Loucy (cell line): Measurements from ENCODE around the gene IFITM10.

Source experiments
- H2AFZ ChIP-seq: fragments of 200-600 bp; sonication (generic); 2 replicates; pipeline ENCODE4 v1.6.0; 2016; ENCODE audit warnings: antibody characterized with exemption, mild to moderate bottlenecking, low read length, moderate library complexity
- H3F3A ChIP-seq: fragments of 200-600 bp; 2 replicates; pipeline ENCODE4 v1.6.0; 2016; ENCODE audit warnings: antibody characterized with exemption, low read depth, mild to moderate bottlenecking
- H3K27me3 ChIP-seq: fragments of 200-600 bp; sonication (generic); 2 replicates; pipeline ENCODE4 v1.6.1; 2014; ENCODE audit warnings: low read length, mild to moderate bottlenecking; ENCODE audit not compliant: insufficient read depth, poor library complexity, severe bottlenecking
- H3K36me3 ChIP-seq: fragments of 200-600 bp; sonication (generic); 2 replicates; pipeline ENCODE4 v1.6.1; 2016; ENCODE audit warnings: low read length; ENCODE audit not compliant: insufficient read depth
- H3K4me1 ChIP-seq: fragments of 200-600 bp; sonication (generic); 2 replicates; pipeline ENCODE4 v1.5.1; 2014; ENCODE audit warnings: low read length, mild to moderate bottlenecking; ENCODE audit not compliant: insufficient read depth, poor library complexity, severe bottlenecking
- H3K4me2 ChIP-seq: fragments of 200-600 bp; sonication (generic); 2 replicates; pipeline ENCODE4 v1.6.0; 2014; ENCODE audit warnings: antibody characterized with exemption, low read length, low read depth, mild to moderate bottlenecking; ENCODE audit not compliant: poor library complexity, severe bottlenecking
- H3K4me3 ChIP-seq: fragments of 200-600 bp; sonication (generic); 2 replicates; pipeline ENCODE4 v1.5.1; 2014; ENCODE audit warnings: low read length, mild to moderate bottlenecking, mixed read lengths; ENCODE audit not compliant: poor library complexity, severe bottlenecking
- H3K79me2 ChIP-seq: fragments of 200-600 bp; sonication (generic); 2 replicates; pipeline ENCODE4 v1.6.1; 2014; ENCODE audit warnings: low read length; ENCODE audit not compliant: insufficient read depth
- H3K9ac ChIP-seq: fragments of 200-600 bp; sonication (generic); 2 replicates; pipeline ENCODE4 v1.6.0; 2014; ENCODE audit warnings: mild to moderate bottlenecking, low read depth, low read length, moderate library complexity; ENCODE audit not compliant: poor library complexity, severe bottlenecking
- H3K9me2 ChIP-seq: fragments of 200-600 bp; sonication (generic); replicated peaks from 2 replicates; pipeline ENCODE4 v1.6.1; 2016; ENCODE audit warnings: low read depth, low read length, mixed read lengths
- H3K9me3 ChIP-seq: fragments of 200-600 bp; sonication (generic); 2 replicates; pipeline ENCODE4 v1.6.1; 2014; ENCODE audit warnings: mild to moderate bottlenecking, antibody characterized with exemption, low read length, low read depth; ENCODE audit not compliant: insufficient read depth
- H4K20me1 ChIP-seq: fragments of 200-600 bp; sonication (generic); 2 replicates; pipeline ENCODE4 v1.6.0; 2014; ENCODE audit warnings: antibody characterized with exemption, low read length, mild to moderate bottlenecking; ENCODE audit not compliant: insufficient read depth, poor library complexity, severe bottlenecking
- EZH2phosphoT487 ChIP-seq: fragments of 200-600 bp; IDR thresholded peaks from 2 replicates; pipeline ENCODE4 v1.6.1; 2018; ENCODE audit warnings: antibody characterized with exemption, mild to moderate bottlenecking, moderate library complexity, borderline replicate concordance
- TF ChIP-seq, protein P1 (sequence below): fragments of 200-600 bp; sonication (generic); conservative IDR thresholded peaks from 2 replicates; pipeline ENCODE4 v1.5.1; 2014; ENCODE audit warnings: mild to moderate bottlenecking, antibody characterized with exemption, low read length

IFITM10 gene

GRCh38 chr11:1750840-1751530 is 590 bp upstream of the IFITM10 start:
- Histone ChIP-seq H3K9me3 (no peaks in the 10 kb centered on the region), H3K9me2 (no peaks in the 10 kb centered on the region), H3K4me2 (peak overlapping the region; percentile 100), H3F3A (0 out of 2 replicates have a peak, but pooled peaks cover 3% of the 10 kb centered on the region), H3K9ac (peak overlapping the region; percentile 50), H3K4me3 (no peak overlapping the region), H3K27me3 (no peaks in the 10 kb centered on the region), H3K79me2 (peaks cover 36% of the 10 kb centered on the region), H4K20me1 (no peaks in the 10 kb centered on the region), H2AFZ (no peak overlapping the region), H3K4me1 (peaks cover 59% of the 10 kb centered on the region), H3K36me3 (no peaks in the 10 kb centered on the region; the same call in 1 of the 2 replicates)
- TF ChIP-seq, protein P1, sequence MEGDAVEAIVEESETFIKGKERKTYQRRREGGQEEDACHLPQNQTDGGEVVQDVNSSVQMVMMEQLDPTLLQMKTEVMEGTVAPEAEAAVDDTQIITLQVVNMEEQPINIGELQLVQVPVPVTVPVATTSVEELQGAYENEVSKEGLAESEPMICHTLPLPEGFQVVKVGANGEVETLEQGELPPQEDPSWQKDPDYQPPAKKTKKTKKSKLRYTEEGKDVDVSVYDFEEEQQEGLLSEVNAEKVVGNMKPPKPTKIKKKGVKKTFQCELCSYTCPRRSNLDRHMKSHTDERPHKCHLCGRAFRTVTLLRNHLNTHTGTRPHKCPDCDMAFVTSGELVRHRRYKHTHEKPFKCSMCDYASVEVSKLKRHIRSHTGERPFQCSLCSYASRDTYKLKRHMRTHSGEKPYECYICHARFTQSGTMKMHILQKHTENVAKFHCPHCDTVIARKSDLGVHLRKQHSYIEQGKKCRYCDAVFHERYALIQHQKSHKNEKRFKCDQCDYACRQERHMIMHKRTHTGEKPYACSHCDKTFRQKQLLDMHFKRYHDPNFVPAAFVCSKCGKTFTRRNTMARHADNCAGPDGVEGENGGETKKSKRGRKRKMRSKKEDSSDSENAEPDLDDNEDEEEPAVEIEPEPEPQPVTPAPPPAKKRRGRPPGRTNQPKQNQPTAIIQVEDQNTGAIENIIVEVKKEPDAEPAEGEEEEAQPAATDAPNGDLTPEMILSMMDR, result no peak
- no peak for TF ChIP-seq EZH2phosphoT487

DNA sequence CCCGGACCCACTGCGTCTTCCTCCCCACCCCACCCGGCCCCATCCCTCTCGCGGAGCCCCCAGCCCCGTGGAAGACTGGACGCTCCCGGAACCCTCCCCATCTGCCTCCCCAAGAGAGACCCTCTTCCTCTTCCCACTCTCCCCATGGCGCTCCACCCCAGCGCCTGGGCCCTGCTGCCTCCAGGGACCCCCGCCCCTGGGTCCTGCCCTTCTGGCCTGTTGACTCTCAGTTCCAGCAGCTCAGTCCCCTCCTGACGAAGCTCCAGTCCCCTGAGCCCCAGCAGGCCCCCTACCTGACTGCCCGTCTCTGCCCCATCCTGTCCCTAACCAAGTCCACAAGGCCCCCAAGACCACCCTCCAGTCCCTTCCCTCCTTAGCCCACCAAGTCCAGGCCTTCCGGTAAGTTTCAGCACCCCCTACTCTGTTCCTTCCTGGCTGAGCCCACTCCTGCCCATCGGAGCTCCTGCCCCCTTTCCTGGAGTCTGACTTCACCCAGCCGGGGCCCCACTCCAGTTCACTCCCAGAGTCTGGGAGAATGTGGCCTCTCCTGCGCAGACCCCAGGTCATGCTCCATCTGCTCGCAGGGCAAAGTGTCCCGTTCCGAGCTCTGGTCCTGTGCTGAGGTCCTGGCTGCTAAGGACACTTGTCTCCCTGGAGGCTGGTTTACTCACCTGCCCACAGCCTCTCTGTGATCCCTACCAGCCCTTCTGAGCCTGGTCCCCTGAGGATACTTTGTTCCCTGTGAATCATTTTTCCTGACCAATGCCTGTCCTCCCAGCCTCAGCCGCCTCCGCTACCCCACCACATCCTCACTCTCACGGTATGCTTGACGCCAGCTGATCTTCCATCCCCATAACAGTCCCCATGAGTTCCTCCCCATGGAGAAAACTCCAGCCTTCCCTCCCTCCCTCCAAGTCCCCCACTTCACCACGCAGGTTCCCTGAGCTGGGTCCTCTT is 722 bp downstream of the IFITM10 start:
- Histone ChIP-seq H3K79me2 (peaks cover 23% of the 10 kb centered on the region), H3K9ac (no peak overlapping the region), H4K20me1 (no peaks in the 10 kb centered on the region), H3K4me3 (no peak overlapping the region), H3K4me2 (no peak overlapping the region), H2AFZ (no peak overlapping the region), H3K4me1 (peaks cover 46% of the 10 kb centered on the region), H3K36me3 (no peaks in the 10 kb centered on the region; the same call in 1 of the 2 replicates), H3K27me3 (no peaks in the 10 kb centered on the region), H3K9me3 (no peaks in the 10 kb centered on the region), H3F3A (0 out of 2 replicates have a peak, but pooled peaks cover 3% of the 10 kb centered on the region), H3K9me2 (no peaks in the 10 kb centered on the region)
- TF ChIP-seq, protein P1, result no peak
- TF ChIP-seq EZH2phosphoT487, result no peak

DNA sequence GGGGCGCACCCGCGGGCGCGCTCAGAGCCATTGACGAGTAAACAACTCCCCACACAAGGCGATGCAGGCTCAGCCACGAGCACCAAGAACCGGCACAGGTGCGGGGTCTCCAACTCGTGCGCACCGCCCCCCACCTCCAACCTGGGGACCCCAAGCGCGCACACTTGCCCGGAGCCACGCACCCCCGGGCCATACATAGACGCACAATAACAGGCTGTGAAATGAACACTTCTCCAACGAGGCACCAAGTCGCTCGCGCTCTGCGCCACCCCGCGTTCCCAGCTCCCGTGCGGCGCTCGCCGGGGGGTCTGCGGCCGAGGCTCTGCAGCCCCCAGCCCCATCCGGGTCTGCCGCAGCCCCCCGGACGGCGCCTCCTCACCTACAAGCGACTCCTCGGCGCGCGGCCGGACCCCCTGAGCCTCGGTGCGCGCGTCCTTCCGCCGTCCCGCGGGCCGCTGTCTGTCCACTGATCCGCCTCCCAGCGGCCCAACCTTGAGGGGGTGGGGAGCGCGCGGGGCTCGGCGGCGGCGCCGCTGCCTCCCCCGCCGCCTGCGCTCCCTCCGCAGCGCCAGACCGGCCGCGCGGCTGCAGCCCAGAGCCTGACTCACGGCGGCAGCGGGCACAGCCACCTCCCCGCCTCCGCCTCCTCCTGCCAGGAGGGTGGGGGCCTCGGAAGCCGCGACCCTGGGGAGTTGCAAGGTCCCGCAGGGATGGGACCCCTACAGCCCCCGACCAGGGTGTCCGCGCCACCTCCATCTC is 1.6 kb downstream of the IFITM10 start:
- H3K4me3 ChIP-seq, result no peak overlapping the region

More for the DNA sequence above, 1.6 kb downstream of the IFITM10 start:
- Histone ChIP-seq H3K4me2 (no peak overlapping the region), H3K9ac (no peak overlapping the region), H2AFZ (no peak overlapping the region), H3K9me3 (no peaks in the 10 kb centered on the region), H4K20me1 (no peaks in the 10 kb centered on the region), H3K9me2 (no peaks in the 10 kb centered on the region), H3K27me3 (no peaks in the 10 kb centered on the region), H3K36me3 (no peaks in the 10 kb centered on the region; the same call in 1 of the 2 replicates), H3F3A (0 out of 2 replicates have a peak, but pooled peaks cover 3% of the 10 kb centered on the region), H3K4me1 (peaks cover 38% of the 10 kb centered on the region), H3K79me2 (peaks cover 15% of the 10 kb centered on the region; the same call in 1 of the 2 replicates)
- TF ChIP-seq, protein P1, result no peak
- no peak for TF ChIP-seq EZH2phosphoT487
